GM19468 (cell line): ENCODE measurements around the gene ITGAD.
"Not testable (repeated sequence)": the region's sequence is repeated elsewhere in the genome, so short reads cannot be mapped to it uniquely, and the experiment has no call there.

Source experiments
- ATAC-seq: cut with Tn5 transposase; IDR thresholded peaks from one replicate; pipeline ENCODE4 v1.9.1; 2021; ENCODE audit warnings: mild to moderate bottlenecking, moderate library complexity, moderate number of reproducible peaks; ENCODE audit not compliant: unreplicated experiment; ENCODE audit errors: extremely low read depth

Gene ITGAD

DNA sequence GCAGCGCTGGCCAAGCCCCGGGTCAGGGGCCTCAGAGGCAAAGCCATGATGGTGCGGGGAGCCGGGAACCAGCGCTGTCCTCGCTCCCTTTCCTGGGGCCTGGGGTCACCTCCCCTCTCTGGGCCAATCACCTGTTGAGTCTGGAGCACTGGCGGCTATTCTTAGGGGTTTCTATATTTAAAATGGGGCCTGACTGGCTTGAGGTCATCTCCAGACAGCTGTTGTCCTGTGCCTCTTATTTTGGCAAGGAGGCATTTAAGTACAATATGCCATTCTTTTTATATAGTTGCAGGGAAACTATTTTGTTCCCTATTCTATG, 35.1 kb downstream of the ITGAD start, which contains the start of gene COX6A2:
Gene COX6A2, minus strand, starts transcription at position 82 of the 319 bp plus-strand sequence. Its CDS starts 35 bp downstream, at position 47.
- no peak for ATAC-seq

DNA sequence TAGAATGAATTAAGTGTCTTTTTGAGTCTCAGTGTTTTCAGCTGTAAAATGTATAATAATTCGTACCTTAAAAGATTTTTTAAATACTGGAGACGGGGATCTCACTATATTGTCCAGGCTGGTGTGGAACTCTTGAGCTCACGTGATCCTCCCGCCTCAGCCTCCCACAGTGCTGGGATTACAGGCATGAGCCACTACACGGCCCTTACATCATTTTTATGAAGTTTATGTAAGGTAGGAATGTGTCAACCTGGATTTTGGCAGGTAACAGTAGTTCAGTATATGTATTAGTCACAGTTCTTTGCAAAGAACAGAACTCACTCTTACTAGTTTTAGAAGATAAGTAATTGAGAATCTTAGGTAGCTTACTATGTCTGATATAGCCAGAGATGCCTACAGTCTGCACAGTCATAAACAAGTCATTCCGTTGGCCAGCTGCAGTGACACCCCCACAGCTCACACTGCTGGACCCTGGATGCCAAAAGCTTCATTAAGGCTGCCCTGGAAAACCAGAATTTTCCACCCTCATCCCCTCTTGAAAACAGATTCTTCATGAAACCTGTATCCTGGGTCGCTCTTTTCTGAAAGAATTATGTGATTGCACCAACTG, 35.6 kb downstream of the ITGAD start:
- ATAC-seq: no peak

GRCh38 chr16:31429314-31429713, 36.2 kb downstream of the ITGAD start:
- ATAC-seq: no peak

GRCh38 chr16:31429796-31430195, 36.7 kb downstream of the ITGAD start:
- no peak for ATAC-seq

GRCh38 chr16:31430380-31431052, 37.4 kb downstream of the ITGAD start:
- no peak for ATAC-seq

DNA sequence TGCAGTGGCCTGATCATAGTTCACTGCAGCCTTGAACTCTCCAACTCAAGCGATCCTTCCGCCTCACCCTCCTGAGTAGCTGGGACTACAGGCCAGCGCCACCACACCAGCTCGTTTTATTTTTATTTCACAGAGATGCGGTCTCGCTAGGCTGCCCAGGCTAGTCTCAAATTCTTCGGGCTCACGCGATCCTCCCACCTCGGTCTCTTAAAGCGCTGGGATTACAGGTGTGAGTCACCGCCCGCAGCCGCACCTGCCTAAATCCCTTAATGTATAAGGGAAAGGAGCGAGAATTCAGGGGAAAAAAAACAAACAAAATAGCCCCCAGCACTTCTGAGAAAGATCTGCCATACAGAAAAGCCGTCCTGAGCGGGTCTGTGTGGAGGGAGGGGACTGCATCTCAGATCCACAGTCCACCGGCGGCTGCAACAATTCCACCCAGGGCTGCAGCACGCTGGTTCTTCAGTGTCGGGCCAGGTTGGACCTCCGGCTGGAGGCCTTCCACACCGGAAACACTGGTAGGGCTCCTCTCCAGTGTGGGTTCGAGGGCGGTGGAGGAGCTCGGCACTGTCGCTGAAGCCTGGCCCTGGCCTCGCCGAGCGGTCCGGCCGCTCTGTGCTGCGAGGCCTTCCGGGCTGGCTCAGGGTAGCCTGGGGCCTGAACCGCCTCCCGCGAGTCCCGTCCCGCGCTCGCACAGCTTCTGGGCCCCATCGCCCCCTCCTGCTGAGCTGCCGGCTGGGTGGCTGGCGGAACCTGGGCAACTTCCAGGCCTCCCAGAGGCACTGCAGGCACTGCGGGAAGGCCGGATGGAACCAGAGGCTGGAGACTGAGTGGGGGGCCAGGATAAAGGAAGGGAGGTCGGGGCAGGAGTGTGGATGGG, 42.4 kb downstream of the ITGAD start:
- no peak for ATAC-seq

GRCh38 chr16:31436221-31437045, 43.3 kb downstream of the ITGAD start:
- ATAC-seq: no peak

- no peak for ATAC-seq
Observed at GRCh38 chr16:31438414-31438813, 45.3 kb downstream of the ITGAD start.

GRCh38 chr16:31439023-31439422, 45.9 kb downstream of the ITGAD start:
- not testable (repeated sequence) for ATAC-seq

GRCh38 chr16:31439519-31439918, 46.4 kb downstream of the ITGAD start:
- ATAC-seq: no peak

DNA sequence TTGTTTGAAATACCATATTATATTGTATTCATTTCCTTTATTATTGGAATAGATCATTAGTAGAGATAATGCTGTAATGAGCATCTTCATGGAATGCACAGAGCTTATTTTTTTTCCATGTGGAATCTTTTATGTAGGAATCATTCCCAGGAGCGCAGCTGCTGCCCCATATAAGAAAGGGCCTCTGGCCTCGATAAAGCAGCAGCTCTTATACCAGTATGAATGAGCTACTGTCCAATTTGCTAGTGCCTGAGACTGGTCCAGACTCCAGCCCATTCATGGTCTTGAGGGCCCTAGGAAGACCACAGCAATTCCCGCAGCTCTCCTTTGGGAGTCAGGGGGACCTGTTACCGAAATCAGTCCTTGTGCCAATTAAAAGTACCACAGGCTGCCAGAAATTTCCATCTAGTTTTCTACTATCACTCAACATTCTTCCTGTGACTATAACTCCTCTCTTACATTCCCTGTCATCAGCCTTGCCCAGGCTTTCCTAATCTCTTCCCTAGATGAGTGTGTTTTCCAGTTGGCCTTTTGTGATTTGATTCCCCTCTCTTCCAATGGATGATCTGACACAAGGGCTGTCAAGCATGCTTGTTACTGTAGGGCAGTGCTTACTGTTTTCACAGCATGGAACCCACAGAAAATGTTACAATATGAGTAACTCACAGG, 47.5 kb downstream of the ITGAD start:
- no peak for ATAC-seq

GRCh38 chr16:31441956-31442355, 48.8 kb downstream of the ITGAD start:
- ATAC-seq: no peak

DNA sequence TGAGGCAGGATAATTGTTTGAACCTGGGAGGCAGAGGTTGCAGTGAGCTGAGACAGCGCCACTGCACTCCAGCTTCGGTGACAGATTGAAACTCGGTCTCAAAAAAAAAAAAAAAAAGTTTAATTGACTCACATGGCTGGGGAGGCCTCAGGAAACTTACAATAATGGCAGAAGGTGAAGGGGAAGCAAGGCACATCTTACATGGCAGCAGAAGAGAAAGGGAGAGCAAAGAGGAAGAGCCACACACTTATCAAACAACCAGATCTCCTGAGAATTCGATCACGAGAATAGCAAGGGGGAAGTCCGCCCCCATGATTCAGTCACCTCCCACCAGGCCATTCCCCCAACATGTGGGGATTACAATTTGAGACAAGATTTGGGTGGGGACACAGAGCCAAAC, 52.8 kb downstream of the ITGAD start:
- not testable (repeated sequence) for ATAC-seq

DNA sequence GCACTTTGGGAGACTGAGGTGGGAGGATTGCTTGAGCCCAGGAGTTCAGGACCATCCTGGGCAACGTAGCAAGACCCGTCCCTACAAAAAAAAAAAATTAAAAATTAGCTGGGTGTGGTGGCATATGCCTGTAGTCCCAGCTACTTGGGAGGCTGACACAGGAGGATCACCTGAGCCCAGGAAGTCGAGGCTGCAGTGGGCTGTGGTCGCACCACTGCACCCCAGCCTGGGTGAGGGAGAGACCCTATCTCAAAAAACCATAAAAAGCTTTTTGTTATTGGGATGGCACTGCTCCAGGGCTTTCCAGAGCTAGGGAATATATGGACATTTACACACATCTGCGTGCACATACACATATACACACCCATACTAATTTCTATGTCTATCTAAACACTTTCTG, 58.1 kb downstream of the ITGAD start:
- no peak for ATAC-seq

- ATAC-seq: no peak
Observed at GRCh38 chr16:31451681-31452351, 58.7 kb downstream of the ITGAD start.

GRCh38 chr16:31452631-31453106, 59.5 kb downstream of the ITGAD start:
- no peak for ATAC-seq

DNA sequence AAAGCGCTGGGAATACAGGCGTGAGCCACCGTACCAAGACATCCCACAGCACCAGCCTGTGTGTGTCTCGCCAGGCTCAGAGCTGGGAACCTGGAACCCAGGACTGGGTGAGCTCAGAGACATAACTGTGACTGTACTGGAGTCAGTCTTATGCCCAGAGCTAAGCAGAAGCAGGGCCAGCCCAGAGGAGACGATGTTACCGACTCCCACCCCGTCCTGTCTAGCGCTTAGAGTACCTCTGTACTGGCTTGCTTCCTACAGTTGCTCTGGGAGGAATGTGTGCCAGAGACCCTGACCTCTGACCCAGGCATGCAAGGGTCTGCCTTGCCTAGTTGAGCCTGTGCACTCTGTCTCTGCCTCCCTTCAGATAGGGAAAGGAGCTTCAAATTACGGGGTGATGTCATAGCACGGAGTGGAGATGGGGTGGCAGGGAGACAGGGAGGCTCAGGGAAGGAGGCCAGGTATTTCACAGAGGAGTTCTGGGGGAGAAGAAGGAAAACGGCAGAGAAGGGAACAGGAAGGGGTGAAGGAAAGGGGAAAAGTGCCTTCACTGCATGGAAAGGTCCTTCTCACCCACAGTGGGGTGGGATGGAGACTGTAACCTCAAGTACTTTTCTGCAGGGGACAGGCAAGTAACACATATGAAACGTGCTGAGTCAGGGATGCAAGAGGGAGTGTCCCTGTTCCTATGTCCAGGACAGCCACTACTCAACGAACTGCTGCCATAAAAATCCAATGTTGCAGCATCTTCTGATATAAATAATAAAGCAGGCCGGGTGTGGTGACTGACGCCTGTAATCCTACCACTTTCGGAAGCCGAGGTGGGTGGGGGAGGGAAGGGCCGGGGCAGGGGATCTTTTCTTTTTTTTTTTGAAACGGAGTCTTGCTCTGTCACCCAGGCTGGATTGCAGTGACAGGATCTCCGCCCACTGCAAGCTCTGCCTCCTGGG, 60.4 kb downstream of the ITGAD start:
- ATAC-seq: no peak
